ENCODE measurements around the gene ZSWIM6.

The ZSWIM6 gene

DNA sequence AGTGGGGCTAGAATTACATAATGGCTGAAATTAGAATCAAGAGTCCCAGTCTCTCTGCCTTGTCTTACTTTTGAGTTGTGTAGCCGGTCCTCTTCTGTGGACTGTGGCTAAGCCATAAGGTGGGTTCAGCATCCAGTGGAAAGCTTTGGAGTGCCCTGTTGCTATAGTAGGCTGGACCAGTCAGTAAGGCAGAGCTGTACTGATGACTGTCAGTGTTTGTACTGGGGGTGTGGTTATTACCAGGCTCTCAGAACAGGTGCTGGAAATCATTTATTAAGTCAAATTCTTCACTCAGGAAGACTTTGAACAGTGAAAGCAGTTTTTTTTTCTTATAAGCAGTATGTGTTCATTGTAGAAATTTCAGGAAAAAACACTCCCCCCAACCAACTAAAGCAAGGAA lies 129.4 kb downstream of the ZSWIM6 start:
- no peak overlapping the region for H3K4me3 ChIP-seq (replicated peaks in 1 of 2; ENCODE audit: low read depth in 2 of 2, low read length in 2 of 2)
- no peak for DNase-seq (ENCODE audit: low read depth in 2 of 2)
- TF ChIP-seq, protein P1, sequence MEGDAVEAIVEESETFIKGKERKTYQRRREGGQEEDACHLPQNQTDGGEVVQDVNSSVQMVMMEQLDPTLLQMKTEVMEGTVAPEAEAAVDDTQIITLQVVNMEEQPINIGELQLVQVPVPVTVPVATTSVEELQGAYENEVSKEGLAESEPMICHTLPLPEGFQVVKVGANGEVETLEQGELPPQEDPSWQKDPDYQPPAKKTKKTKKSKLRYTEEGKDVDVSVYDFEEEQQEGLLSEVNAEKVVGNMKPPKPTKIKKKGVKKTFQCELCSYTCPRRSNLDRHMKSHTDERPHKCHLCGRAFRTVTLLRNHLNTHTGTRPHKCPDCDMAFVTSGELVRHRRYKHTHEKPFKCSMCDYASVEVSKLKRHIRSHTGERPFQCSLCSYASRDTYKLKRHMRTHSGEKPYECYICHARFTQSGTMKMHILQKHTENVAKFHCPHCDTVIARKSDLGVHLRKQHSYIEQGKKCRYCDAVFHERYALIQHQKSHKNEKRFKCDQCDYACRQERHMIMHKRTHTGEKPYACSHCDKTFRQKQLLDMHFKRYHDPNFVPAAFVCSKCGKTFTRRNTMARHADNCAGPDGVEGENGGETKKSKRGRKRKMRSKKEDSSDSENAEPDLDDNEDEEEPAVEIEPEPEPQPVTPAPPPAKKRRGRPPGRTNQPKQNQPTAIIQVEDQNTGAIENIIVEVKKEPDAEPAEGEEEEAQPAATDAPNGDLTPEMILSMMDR (IDR thresholded peaks at IDR 0.05; ENCODE audit: low read depth, low read length): no peak

- TF ChIP-seq, protein P1 (IDR thresholded peaks at IDR 0.05; ENCODE audit: low read depth, low read length): no peak
- H3K4me3 ChIP-seq (replicated peaks in 1 of 2; ENCODE audit: low read depth in 2 of 2, low read length in 2 of 2): no peak overlapping the region
- DNase-seq (ENCODE audit: low read depth in 2 of 2): no peak
Measured at GRCh38 chr5:61461926-61462325, 129.9 kb downstream of the ZSWIM6 start.

DNA sequence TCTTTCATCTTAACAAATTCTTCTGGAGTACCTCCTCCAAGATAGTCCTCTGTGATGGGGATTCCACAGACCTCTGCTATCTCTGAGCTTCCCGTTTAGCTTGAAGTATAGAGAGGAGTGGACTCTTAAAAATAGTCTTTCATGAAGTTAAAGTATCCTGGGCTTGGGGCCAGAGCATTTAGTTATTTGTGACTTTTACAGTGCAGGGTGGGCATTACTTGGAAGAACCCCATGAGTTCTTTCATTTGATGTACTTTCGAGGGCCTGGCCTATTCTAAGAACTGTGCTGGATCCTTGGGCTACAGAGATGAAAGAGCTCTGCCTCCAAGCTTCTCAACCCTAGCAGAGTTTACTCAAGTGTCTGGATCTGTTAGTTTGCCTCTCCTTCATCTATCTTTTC lies 131.5 kb downstream of the ZSWIM6 start:
- DNase-seq (ENCODE audit: low read depth in 2 of 2): no peak
- no peak overlapping the region for H3K4me3 ChIP-seq (replicated peaks in 1 of 2; ENCODE audit: low read depth in 2 of 2, low read length in 2 of 2)
- TF ChIP-seq, protein P1 (IDR thresholded peaks at IDR 0.05; ENCODE audit: low read depth, low read length): no peak

- DNase-seq (ENCODE audit: low read depth in 2 of 2): no peak
- no peak overlapping the region for H3K4me3 ChIP-seq (replicated peaks in 1 of 2; ENCODE audit: low read depth in 2 of 2, low read length in 2 of 2)
- TF ChIP-seq, protein P1 (IDR thresholded peaks at IDR 0.05; ENCODE audit: low read depth, low read length): no peak
Measured at GRCh38 chr5:61464512-61464911, 132.5 kb downstream of the ZSWIM6 start.

- no peak overlapping the region for H3K4me3 ChIP-seq (replicated peaks in 1 of 2; ENCODE audit: low read depth in 2 of 2, low read length in 2 of 2)
- DNase-seq (ENCODE audit: low read depth in 2 of 2): no peak
- TF ChIP-seq, protein P1 (IDR thresholded peaks at IDR 0.05; ENCODE audit: low read depth, low read length): no peak
Measured at GRCh38 chr5:61465066-61465465, 133.0 kb downstream of the ZSWIM6 start.

DNA sequence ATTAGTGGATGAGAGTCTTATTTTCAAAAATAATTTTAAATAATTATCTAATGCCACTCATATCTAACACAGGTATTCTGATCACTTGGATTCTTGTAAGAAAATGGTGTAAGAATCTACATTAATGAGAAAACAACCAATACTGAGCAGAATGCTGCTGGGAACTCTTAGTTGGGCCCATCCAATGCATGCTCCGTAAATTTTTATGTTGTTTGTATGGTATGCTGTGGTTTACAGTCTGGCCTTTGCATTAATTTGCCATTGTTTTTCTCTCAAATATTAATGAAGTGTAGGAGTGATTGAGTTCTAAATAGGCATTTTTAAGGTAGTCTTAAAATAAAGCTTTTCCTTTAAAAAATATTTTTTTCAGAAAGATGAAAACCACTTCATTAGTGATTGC lies 133.4 kb downstream of the ZSWIM6 start:
- TF ChIP-seq, protein P1 (IDR thresholded peaks at IDR 0.05; ENCODE audit: low read depth, low read length): no peak
- DNase-seq (ENCODE audit: low read depth in 2 of 2): no peak
- H3K4me3 ChIP-seq (replicated peaks in 1 of 2; ENCODE audit: low read depth in 2 of 2, low read length in 2 of 2): no peak overlapping the region

DNA sequence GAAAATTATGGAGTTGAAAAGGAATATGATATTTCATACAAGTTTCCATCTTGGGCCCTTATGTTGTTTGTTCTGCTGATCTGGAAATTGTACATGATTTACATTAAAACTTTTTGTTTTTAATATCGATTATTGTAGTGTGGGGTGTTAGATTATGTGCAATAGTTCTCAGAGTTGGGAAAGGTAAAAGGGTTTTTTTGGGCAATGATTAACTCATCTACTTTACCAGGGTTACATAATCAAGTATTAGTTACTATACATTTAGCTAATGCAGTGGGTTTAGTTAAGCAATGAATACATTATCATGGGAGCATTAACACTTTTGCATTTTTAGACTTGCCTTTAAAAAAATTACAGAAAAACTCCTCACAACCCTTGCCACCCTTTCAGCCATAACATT lies 134.0 kb downstream of the ZSWIM6 start:
- DNase-seq (ENCODE audit: low read depth in 2 of 2): no peak
- TF ChIP-seq, protein P1 (IDR thresholded peaks at IDR 0.05; ENCODE audit: low read depth, low read length): no peak
- no peak overlapping the region for H3K4me3 ChIP-seq (replicated peaks in 1 of 2; ENCODE audit: low read depth in 2 of 2, low read length in 2 of 2)
